NCI-H128 (cell line): ENCODE data around the gene PRDM16.

Experiments used
- DNase-seq: peaks from one replicate; lab custom pipeline; 2025; ENCODE audit not compliant: unreplicated experiment; lab: John Stamatoyannopoulos, UW

The PRDM16 gene

DNA sequence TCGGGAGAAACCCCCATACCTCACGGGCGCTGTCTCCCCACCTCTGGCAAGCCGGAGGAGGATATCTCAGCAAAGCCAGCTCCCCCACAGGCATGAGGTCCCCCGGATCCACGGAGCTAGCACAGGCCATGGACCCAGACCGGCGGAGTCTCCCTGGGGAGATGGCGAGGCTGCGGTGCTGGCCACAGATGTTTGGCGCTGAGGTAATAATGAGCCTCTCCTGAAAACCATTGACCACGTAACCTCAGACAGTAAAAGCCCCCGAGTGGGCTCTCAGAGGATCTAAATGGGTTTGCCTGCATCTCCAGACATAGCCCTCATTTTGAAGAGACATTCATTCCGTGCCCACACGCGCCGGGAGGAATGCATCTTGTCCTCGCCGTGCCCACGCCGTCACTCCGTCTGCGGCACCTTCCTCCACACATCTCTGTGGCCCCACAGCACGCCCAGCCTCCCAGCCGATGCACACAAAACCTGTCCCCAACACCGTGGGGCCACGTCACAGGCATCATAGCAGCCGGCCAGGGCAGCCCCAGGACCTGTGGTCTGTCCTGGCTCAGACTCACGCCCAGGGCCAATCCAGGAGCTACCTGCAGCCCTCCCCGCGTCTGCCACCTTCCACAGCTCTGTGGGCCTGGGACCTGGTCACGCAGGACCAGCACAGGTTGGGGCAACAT, 150.9 kb downstream of the PRDM16 start:
- DNase-seq = no peak

GRCh38 chr1:3221112-3222041, 152.4 kb downstream of the PRDM16 start:
- DNase-seq = no peak

- DNase-seq = no peak
These were observed 153.2 kb downstream of the PRDM16 start for GRCh38 chr1:3222042-3222692.

GRCh38 chr1:3225661-3226060, 156.7 kb downstream of the PRDM16 start:
- DNase-seq = no peak

DNA sequence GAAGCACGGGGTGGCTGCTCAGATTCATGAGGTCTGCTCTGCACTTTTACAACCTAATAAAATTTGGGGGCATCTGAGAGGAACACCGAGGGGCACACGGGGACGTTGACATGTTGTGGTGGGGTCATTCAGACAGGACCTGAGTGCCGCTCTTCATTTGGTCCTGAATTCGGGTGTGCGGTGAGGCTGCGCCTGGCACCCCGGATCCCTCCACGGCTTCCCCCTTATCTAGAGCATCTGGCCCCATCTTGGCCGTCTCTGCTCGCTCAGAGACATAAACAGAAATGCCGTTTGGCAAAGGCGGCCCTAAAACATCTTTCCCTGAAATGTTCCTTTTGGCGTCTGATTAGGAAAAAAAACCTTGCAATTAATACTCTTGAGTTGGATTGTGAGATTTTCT, 157.2 kb downstream of the PRDM16 start:
- no peak for DNase-seq

DNA sequence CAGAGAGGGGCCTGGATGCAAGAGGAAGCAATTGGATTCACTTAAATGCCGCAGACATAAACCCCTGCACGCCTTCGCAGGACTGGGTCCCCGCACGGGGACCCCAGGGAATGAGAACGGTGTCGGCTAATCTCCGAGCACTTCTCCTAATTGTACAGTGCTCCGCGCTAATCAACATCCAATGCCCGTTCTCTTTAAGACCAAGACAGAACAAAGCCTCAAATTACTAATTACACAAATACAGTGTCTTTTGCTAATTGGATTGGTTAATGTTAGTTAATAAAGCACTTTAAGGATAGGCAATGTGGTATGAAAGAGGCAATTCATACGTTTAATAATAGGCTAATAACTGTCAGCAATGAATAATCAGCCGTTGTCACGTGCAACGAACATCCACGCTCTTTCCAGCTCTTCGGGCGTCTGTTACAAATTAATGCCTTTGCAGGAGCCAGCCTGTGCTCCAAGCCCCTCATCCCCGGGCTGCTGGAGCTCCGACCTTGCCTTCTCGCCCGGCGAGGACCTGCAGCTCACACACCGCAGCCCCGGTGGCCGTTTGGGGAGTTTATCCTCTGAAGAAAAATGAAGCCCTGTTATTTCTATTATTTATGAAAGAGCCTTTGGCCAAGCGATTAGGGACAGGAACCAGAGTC, 157.8 kb downstream of the PRDM16 start:
- DNase-seq = no peak

GRCh38 chr1:3227351-3227704, 158.3 kb downstream of the PRDM16 start:
- DNase-seq = no peak

DNA sequence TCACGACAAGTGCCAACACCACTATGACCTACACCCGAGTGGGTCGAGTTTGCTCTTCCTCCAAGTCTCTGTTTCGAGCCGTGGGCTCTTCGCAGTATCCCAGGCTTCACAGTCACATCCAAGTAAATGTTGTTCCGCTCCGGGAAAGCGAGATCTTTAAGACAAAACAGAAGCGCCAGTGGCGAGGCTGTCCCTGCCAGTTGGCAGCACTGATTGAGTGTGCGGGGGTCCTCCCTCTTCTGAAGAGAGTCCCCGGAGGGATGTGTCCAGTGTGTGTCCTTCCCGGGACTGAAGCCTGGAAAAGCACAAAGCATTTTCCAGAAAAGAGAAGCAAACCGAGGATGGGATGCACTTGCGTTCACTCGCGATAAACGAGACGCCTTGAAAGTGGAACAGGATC, 158.9 kb downstream of the PRDM16 start:
- no peak for DNase-seq

GRCh38 chr1:3229081-3229725, 160.2 kb downstream of the PRDM16 start:
- DNase-seq = no peak

- DNase-seq = no peak
These were observed 161.6 kb downstream of the PRDM16 start for GRCh38 chr1:3230553-3230952.

DNA sequence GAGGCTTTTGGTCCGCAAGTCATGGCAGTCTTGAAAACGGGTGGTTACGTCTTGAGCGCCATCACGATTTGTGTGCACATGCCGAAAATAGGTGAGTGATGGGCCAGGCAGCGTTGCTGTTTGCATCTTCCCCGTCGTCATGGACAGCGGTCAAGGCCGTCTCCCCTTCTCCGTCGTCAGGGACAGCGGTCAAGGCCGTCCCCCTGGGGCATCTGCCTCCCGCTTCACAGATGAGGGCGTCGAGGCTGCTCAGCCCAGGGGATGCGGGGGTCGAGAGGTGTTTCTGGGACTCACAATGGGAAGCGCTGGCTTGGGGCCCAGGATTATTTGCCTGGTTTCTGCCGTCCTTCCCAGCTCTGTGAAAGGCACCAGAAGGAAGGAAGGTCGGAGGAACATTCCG, 162.2 kb downstream of the PRDM16 start:
- no peak for DNase-seq

GRCh38 chr1:3231826-3232225, 162.8 kb downstream of the PRDM16 start:
- DNase-seq = no peak

GRCh38 chr1:3233031-3233430, 164.0 kb downstream of the PRDM16 start:
- no peak for DNase-seq

DNA sequence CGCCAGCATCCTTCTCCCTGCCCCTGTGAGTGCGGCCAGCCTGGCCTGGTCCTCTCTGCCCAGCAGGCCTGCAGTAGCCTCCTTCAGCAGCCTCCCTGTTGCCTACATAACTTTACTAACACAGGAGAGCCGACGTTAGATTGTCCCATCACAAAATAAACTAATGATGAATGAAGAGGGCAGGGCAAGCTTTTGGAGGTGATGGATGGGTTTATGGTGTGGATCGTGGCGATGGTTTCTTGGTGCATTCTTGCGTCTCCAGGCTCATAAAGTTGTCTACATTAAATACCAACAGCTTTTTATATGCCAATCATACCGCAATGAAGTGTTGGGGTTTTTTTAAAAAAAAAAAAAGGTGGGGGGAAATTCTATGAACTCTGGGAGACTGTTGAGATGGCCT, 164.5 kb downstream of the PRDM16 start:
- no peak for DNase-seq

GRCh38 chr1:3234281-3234680, 165.3 kb downstream of the PRDM16 start:
- no peak for DNase-seq

DNA sequence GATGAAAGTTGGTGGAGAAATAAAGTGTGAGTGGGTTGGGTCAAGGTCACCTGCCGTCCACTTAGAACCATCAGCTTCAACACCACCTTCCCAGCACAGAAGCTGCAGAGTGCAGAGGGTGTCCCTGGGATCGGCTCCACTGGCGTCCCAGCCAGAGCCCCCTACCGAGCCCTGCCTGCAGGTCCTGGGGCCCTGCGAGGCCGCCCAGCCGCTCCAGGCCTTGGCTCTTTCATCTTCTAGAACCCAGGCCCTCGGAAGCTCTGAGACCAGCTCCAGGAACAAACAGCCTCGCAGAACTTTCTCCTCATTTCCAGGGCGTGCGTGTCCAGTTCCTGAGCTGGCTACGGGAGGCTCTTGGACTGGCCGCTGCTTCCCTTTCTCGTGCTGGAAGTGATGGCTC, 166.0 kb downstream of the PRDM16 start:
- no peak for DNase-seq

DNA sequence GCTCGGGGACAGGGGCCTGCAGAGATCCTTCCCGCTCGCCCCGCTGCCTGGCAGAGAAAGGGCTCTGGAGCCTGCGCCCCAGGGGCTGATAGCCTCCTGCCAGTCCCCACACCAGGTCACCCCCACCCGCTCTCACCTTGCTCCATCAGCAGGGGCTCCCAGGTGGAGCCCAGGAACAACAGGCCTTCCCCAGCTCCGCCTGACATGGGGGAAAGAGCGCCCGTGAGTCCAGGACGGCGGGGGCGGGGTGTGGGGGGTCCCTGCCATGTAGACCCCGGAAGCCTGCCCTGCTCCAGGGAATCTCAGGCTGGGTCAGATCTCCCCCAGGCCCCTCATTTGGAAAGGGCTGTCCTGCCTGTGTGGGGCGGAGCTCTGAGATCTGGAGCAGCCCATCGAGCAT, 166.5 kb downstream of the PRDM16 start:
- no peak for DNase-seq

DNA sequence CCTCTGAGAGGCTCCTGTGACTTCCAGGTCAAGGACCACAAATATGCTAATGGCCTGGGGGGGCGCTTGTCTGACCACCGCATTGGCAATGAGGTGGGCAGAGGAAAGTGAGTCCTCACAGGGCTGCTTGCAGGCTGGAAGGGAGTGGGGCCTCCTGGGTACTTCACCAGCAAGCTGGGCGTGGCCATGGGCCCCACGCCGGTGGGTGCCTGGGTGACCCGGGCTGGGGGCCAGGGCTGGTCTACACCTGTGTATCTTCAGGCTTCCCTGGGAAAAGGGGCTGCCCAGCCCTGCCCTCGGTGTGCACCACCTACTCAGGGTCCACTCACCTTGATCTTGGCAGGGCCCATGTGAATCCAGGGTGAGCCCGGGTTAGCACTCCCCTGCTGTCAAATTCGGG, 167.4 kb downstream of the PRDM16 start:
- DNase-seq = no peak

DNA sequence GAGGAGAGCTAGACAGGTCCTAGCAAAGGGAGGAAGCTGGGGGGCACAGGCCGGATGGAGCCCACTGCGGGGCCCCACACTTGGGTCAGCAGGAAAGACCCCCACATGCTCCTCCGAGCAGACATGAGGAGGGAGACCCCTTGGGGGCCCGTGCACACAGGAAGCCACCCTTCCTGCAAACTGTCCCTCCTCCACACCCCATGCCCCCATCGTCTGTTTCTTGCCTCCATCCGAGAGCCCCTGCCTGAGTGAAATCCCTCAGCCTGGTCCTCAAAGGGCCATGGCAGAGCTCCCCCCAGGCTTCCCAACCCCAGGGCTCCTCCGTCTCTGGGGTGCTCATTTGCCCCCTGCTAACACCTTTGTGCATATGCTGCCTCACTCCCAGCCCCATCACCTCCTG, 168.0 kb downstream of the PRDM16 start:
- no peak for DNase-seq

- no peak for DNase-seq
These were observed 168.6 kb downstream of the PRDM16 start for GRCh38 chr1:3237570-3237969.
